GM19193 (cell line): ENCODE measurements around the gene HTR1B.

Source experiments
- POLR2A ChIP-seq: IDR thresholded peaks from 4 replicates; pipeline ENCODE4 v1.6.1; 2011; ENCODE audit not compliant: insufficient read depth, insufficient read length; ENCODE audit errors: extremely low read depth

HTR1B gene

DNA sequence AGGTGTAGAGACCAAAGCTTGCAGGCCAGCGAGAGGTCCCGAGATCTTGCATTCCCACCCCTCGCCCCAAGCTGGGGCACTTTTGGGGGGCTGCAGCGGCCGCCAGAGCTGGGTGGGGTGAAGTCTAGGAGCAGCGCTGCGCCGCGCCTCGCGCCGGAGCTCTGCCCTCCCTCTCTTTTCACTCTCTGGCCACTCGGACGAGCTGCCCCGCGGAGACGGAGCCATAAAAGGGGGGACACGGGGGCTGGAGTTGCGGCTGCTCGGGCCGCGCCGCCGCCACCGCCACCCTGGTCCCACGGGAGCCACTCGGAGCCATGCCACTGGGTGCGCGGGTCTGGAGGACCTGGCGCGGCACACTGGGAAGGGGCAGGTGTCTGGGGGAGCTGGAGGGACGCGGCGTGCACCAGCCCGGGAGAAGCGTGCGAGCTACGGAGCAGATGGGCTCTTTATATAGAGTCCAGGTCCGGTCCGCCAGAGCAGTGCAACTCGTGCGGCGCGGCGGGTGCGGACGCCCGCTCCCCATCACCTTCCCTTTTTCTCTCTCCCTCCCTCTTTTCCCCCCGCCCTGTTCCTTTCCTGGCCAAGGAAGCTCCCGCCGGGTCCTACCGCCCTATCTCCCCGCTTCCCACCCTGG, 687 bp upstream of the HTR1B start:
- no peak for TF ChIP-seq POLR2A

DNA sequence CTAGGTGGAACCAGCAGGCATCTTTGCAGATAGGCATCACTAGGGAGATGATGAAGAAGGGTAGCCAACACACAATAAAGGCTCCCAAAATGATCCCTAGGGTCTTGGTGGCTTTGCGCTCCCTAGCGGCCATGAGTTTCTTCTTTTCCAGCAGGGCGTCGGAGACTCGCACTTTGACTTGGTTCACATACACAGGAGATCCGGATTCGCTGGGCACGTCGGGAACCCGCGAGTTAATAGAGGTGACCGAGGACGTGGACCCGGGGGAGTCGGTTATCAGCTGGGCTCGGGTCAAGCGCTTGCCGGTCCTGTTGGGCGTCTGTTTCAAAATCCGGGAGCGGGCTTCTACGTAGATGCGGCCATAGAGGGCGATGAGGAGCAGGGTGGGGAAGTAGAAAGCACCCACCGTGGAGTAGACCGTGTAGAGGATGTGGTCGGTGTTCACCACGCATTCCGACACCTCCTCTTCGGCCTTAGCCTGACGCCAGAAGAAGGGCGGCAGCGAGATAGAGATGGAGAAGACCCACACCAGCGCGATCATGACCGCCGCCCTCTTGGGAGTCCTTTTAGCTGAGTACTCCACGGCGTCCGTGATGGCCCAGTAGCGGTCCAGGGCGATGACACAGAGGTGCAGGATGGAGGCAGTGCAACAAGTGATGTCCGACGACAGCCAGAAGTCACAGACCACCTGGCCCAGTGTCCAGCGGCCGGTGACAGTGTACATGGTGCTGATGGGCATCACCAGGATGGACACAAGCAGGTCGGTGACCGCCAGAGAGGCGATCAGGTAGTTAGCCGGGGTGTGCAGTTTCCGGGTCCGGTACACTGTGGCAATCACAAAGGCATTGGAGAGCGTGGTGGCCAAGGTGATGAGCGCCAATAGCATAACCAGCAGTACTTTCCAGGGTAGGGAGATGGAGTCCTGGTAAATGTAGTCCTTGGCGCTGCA, 658 bp downstream of the HTR1B start:
- no peak for TF ChIP-seq POLR2A

DNA sequence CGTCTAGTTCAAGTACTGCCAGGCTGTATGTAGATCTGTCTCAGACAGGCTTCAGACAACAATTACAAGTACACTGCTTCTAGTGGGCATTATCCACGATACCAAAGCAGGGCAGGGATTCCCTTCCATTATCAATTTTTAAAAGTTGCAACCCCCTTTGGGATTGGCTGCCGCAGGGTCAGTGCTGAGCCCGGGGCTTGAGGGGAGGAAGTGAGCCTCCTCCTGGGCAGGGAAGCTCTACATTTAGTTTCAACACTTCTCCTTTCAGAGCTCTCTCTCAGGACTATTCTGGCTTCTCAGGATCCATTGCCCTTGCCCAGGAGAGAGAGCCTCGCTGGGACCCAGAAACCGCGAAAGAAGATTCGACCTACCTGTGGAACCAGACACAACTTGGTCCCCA, 1.5 kb downstream of the HTR1B start:
- no peak for TF ChIP-seq POLR2A

DNA sequence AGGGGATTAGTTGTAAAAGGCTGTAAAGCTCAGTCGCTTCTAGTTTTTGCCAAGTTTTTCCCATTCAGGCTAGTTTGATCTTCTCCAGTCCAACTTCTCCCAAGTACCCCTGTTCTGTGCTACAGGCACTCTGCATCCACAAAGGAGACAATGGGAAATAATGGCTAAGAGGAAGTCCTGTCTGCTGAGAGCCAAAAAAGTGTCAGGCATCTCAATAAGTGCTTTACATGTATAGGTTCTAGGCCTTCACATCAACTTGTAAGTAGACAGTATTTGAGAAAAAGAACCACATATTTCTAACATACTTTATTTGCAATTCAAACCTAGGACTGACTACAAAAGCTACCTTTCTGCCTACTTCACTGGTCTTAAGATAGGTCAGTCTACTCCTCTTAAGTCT, 4.9 kb downstream of the HTR1B start:
- no peak for TF ChIP-seq POLR2A

DNA sequence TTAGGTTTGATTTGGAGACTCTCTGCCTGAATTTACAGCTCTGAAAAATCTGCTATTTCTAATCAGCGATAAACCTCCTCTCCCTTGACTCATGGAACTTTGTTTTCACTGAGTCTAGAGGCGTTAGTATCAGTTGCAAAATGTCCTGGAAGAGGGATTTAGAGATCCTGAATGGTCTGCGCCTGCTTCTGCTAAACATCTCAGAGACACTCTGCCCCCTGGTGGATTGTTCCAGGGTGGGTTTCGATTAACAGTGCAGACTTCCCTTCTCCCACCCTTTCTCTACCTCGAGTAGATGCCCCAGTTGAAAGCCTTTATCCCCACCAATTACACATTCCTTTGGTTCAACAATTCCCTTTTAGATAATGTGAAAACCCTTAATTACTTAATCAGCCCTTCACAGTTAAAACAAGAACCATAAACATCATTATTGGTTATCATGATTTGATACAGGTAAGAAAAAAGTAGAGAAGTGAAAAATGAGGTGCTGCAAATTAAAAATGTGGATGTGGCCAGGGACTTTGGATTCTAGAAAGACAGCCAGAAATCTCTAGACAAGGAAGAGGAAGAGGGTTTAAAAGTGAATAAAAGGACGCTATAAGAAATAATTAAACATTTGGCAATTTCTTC, 5.5 kb downstream of the HTR1B start:
- TF ChIP-seq POLR2A: no peak

DNA sequence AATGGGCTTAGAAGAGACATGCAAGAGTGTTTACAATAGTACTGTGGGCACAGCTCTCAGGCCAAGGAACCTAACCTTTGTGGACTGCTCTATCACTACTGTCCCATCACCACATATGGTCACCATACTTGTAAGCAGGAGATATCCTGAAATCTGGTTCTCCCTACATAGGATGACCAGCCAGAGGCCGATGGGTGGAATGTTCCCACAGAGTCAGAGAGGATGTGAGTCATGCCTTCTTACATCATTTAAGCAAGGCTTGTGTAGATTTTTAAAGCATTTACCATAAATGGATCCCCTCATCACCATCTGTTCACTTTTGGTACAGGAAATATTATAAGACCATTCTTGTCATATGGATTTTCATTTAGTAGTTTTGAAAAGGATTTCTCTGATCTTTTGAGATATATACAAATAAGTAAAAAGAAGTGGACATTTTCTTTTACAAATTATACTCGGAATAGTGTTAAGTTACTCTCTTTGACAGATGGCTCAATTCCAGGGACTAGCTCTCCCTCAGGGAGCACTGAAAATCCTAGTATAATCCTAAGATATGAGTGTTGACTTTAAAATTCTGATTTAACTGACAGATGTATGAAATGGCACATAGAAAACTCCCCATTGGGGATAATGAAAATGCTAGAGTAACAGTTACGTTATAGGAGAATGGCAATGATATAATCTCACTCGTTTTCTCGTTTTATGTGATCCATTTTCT, 6.6 kb downstream of the HTR1B start:
- no peak for TF ChIP-seq POLR2A

DNA sequence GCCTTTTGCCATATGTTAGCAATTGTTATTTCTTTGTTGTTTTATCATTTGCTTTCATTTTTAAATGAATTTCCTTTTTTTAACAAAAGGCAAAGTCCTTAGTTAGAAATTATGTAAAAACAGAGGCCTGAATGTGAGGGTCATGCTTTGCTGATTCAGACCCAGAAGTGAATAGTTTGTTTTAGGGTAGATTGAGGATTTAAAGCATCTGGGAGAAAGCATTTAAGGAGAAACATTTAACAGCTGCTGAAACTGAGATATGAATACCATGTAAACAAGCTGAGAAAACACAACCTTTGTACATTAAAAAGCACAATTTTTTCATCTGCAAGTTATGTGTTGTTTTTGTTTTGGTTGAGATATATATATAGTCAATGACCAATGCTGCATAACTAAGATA, 8.0 kb downstream of the HTR1B start:
- no peak for TF ChIP-seq POLR2A

DNA sequence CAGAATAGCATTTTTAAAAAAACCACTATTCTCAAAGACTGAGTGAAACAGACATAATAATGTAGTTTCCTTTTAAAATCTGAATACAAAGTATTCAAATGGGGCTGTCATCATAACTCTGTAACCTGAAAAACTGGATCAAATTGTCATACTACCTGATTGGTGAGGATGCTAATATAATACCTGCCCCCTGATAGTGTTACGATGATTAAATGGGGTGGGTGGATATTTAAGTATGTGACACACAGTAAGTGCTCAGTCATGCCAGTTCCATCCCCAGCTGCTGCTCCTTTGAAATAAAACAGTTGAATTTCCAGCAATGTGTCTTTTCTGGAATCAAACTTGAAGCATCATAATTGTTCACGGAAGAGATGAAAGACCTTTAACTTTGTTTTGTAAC, 8.9 kb downstream of the HTR1B start:
- TF ChIP-seq POLR2A: no peak

DNA sequence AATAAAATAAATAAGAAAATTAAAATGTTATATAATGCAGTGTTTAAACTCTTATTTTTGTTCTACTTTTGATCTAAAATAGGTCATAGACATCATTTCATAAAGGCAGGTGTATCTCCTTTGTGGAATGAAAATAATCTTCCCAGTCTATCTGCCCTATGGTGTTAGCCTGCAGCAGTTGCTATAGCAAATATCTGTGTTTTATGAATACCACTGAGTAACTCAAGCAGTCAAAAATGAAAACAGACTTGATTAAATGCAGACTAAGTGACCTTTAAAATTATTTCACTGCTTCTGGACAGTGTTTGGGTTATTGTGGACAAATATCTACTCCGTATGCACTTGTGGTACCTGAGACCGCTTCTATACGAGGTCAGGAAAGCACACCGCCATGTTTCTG, 11.8 kb downstream of the HTR1B start:
- no peak for TF ChIP-seq POLR2A

DNA sequence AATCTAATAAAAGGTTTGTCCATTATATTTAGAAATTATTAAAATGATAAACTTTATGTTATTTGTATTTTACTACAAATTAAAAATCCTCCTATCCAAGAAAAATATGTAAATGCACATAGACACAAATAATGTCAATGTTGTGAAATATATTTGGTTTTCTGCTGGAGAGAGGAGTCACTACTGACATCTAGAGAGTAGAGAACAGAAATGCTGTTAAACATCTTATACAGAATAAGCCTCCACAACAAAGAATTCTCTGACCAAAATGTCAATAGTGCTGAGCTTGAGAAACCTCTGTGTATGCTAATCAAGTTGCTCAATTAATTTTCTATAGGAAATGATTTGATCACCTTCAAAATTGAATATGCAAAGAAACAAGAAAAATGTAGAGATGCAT, 12.4 kb downstream of the HTR1B start:
- no peak for TF ChIP-seq POLR2A

DNA sequence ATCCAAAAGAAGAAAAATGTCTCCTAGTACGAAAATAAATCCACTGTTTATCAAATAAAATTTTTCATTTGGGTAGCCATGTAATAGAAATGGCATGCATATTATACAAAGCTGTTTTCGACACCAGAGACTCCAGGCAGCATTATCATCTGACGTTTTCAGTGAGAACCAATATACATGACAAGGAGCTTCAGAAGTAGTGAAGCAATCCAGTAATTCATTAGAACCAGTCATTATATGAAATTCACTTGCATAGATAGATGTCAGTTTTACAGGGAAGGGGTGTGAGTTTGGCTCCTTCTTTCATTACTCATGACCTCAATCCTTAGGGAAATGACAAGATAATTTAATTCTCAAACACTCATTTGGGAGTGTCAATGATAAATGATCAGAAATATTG, 14.7 kb downstream of the HTR1B start:
- TF ChIP-seq POLR2A: no peak

DNA sequence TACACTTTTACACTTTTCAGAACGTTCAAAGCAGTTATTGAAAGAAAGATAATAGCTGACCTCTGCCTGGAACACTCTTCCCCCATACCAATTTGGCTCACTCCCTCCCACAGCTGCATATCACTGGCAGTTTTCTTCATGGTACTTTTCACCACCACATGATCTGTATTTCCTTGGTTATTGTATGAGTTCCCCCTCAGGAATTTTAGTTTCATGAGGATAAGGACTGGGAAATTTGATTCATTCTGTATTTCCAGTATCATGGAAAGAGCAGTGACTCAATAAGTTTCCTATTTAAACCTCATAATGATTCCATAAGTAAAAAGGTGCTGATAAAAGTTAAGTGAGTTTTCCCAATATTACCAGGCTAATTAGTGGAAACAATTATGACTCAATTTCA, 16.0 kb downstream of the HTR1B start:
- TF ChIP-seq POLR2A: no peak

DNA sequence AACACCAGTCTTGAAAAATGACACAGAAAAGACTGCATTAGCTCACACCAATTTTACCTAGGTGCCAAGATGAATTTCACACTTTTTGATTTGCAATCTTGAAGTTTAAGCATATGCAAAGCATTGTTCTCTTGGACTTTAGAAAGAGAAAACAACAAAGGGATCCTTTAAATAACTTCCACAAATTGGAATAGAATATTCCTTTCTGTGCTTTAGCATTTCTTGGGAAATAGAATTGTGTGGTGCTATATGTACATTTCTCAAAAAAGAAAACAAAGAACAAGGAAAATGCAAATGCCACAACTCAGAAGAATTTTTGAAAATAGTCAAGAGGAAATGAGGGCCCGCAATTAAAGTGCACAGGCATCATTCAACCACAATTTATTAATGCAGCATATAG, 17.0 kb downstream of the HTR1B start:
- TF ChIP-seq POLR2A: no peak

DNA sequence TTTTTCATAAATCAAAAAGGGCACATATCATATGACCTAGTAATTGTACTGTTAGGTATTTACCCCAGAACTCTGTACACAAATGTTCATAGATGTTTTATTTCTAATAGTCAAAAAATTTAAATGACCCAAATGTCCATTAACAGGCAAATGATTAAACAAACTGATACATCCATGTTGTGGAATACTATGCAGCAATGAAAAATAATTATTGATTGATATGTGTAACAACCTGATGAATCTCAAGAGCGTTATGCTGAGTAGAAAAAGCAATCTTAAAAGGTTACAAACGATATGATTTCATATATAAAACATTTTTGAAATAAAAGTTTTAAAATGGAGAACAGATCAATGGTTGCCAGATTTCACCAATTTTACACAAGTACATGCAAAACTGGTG, 18.1 kb downstream of the HTR1B start:
- TF ChIP-seq POLR2A: no peak
